SKM-1 treated with dmso at 0.1 percent for 144 hours (cell line): ENCODE measurements around the gene FRYL.

Source experiments
- DNase-seq: peaks from one replicate; lab custom pipeline; 2025; ENCODE audit not compliant: unreplicated experiment; lab: John Stamatoyannopoulos, UW

FRYL gene

GRCh38 chr4:48633657-48634056 is 146.4 kb downstream of the FRYL start:
- no peak for DNase-seq

GRCh38 chr4:48629458-48629857 is 150.6 kb downstream of the FRYL start:
- DNase-seq: no peak

GRCh38 chr4:48623182-48623780 is 156.8 kb downstream of the FRYL start:
- DNase-seq: no peak

- no peak for DNase-seq
Observed at GRCh38 chr4:48620831-48621230, 159.2 kb downstream of the FRYL start.

- DNase-seq: no peak
Observed at GRCh38 chr4:48620093-48620492, 160.0 kb downstream of the FRYL start.

GRCh38 chr4:48604527-48604926 is 175.6 kb downstream of the FRYL start:
- DNase-seq: no peak

GRCh38 chr4:48604041-48604440 is 176.0 kb downstream of the FRYL start:
- no peak for DNase-seq

- DNase-seq: no peak
Observed at GRCh38 chr4:48603366-48604003, 176.6 kb downstream of the FRYL start.

GRCh38 chr4:48602763-48603162 is 177.3 kb downstream of the FRYL start:
- no peak for DNase-seq

GRCh38 chr4:48602222-48602621 is 177.9 kb downstream of the FRYL start:
- DNase-seq: no peak

- DNase-seq: no peak
Observed at GRCh38 chr4:48596336-48596735, 183.7 kb downstream of the FRYL start.

- DNase-seq: no peak
Observed at GRCh38 chr4:48594180-48594579, 185.9 kb downstream of the FRYL start.

GRCh38 chr4:48591372-48591771 is 188.7 kb downstream of the FRYL start:
- DNase-seq: no peak

GRCh38 chr4:48590884-48591283 is 189.2 kb downstream of the FRYL start:
- DNase-seq: no peak

GRCh38 chr4:48589098-48589445 is 191.0 kb downstream of the FRYL start:
- DNase-seq: no peak

- DNase-seq: no peak
Observed at GRCh38 chr4:48588230-48589097, 191.6 kb downstream of the FRYL start.

GRCh38 chr4:48585401-48585800 is 194.7 kb downstream of the FRYL start:
- no peak for DNase-seq

- DNase-seq: peak; percentile 53
Observed at GRCh38 chr4:48578132-48578968, 201.7 kb downstream of the FRYL start.

GRCh38 chr4:48575964-48576363 is 204.1 kb downstream of the FRYL start:
- no peak for DNase-seq

GRCh38 chr4:48571471-48571870 is 208.6 kb downstream of the FRYL start:
- no peak for DNase-seq

GRCh38 chr4:48570646-48571220 is 209.3 kb downstream of the FRYL start:
- no peak for DNase-seq
